HCT116 (cell line): ENCODE results near the gene SETD2. TPM values are rescaled to one million over a fixed set of nuclear protein-coding genes. Genes with fewer than 3 reads are reported as not detected.

Source experiments
- ATAC-seq: fragments of 200-7000 bp; cut with Tn5 transposase; 2 replicates; pipeline ENCODE4 v1.9.1; 2020; ENCODE audit warnings: mild to moderate bottlenecking, moderate library complexity
- BruUV-seq: library from RNA; stranded (reverse); fragments of 400-500 nt; replicated peaks from 2 replicates; lab custom pipeline; 2021; lab: Mats Ljungman, UMichigan
- CTCF ChIA-PET: fragments of 300-600 bp; sonication (Branson Sonifier 250); formaldehyde crosslinking; loops from one replicate; lab custom pipeline; 2021; ENCODE audit warnings: antibody characterized with exemption; lab: Charles Lee
- POLR2A ChIA-PET: fragments of 300-600, 350-600 bp; sonication (Branson Sonifier 250); formaldehyde crosslinking; loops from one replicate; lab custom pipeline; 2021; ENCODE audit warnings: antibody characterized with exemption; lab: Charles Lee
- RAD21 ChIA-PET, 2 experiments: fragments of 300-600 bp; sonication (Branson Sonifier 250); formaldehyde crosslinking; loops; one replicate each; lab custom pipeline; 2023; ENCODE audit warnings: low total read pairs in 2 of 2; ENCODE audit not compliant: uncharacterized antibody in 2 of 2, unreplicated experiment in 2 of 2, low non-redundant PET in 1 of 2; lab: Charles Lee
- DNase-seq: peaks from one replicate; pipeline ENCODE4 v3.0.0-alpha.2; 2010; ENCODE audit warnings: low read depth, low spot score
- H2AFZ ChIP-seq: fragments of 200-600 bp; shearing (Covaris generic), sonication (generic); 2 replicates; pipeline ENCODE4 v1.6.1; 2017; ENCODE audit warnings: low read depth, mixed run types, mixed read lengths, antibody characterized with exemption, low read length; ENCODE audit not compliant: poor library complexity, severe bottlenecking
- H3K27ac ChIP-seq: 2 replicates; pipeline ENCODE4 v1.5.1; 2012; ENCODE audit warnings: low read depth, low read length
- H3K27me3 ChIP-seq: fragments of 200-600 bp; sonication (generic); 2 replicates; pipeline ENCODE4 v1.6.1; 2016; ENCODE audit warnings: mixed run types, low read length, mixed read lengths; ENCODE audit not compliant: insufficient read depth
- H3K36me3 ChIP-seq, 2 experiments: fragments of 200-500 bp in 1 of 2; fragments of 200-600 bp in 1 of 2; sonication (Bioruptor generic) in 1 of 2; sonication (generic) in 1 of 2; 2 replicates each; pipeline versions ENCODE4 v1.5.1 to v1.6.1; 2014 to 2016; ENCODE audit warnings: low read length in 2 of 2, inconsistent platforms in 1 of 2, mixed read lengths in 1 of 2, mixed run types in 1 of 2; ENCODE audit not compliant: insufficient read depth in 2 of 2, control insufficient read depth in 1 of 2
- H3K4me1 ChIP-seq, 2 experiments: fragments of 200-600 bp in 1 of 2; sonication (generic) in 1 of 2; 2 replicates each; pipeline versions ENCODE4 v1.5.1 to v1.6.1; 2012 to 2017; ENCODE audit warnings: low read length in 2 of 2, inconsistent platforms in 1 of 2, mild to moderate bottlenecking in 1 of 2, mixed read lengths in 1 of 2, mixed run types in 1 of 2, moderate library complexity in 1 of 2; ENCODE audit not compliant: insufficient read depth in 2 of 2, control insufficient read depth in 1 of 2
- H3K4me2 ChIP-seq: fragments of 200-600 bp; sonication (generic); 2 replicates; pipeline ENCODE4 v1.6.1; 2017; ENCODE audit warnings: mixed run types, low read length, mixed read lengths
- H3K4me3 ChIP-seq, 2 experiments: fragments of 200-600 bp in 1 of 2; sonication (generic) in 1 of 2; replicated peaks in 1 of 2; 2 replicates each; pipeline ENCODE4 v1.5.1; 2011 to 2016; ENCODE audit warnings: low read length in 2 of 2, control low read depth in 1 of 2, low read depth in 1 of 2, mild to moderate bottlenecking in 1 of 2, mixed read lengths in 1 of 2, mixed run types in 1 of 2
- H3K79me2 ChIP-seq: fragments of 200-600 bp; sonication (generic); 2 replicates; pipeline ENCODE4 v1.6.1; 2017; ENCODE audit warnings: mild to moderate bottlenecking, mixed run types, low read length, moderate library complexity, mixed read lengths; ENCODE audit not compliant: insufficient read depth
- H3K9ac ChIP-seq: fragments of 200-600 bp; sonication (generic); 2 replicates; pipeline ENCODE4 v1.6.1; 2016; ENCODE audit warnings: low read length, mixed read lengths
- H3K9me2 ChIP-seq: fragments of 200-600 bp; sonication (generic), shearing (Covaris generic); 2 replicates; pipeline ENCODE4 v1.6.1; 2017; ENCODE audit warnings: mixed run types, mild to moderate bottlenecking, moderate library complexity; ENCODE audit not compliant: insufficient read depth
- H3K9me3 ChIP-seq, 2 experiments: fragments of 200-500 bp in 1 of 2; fragments of 200-600 bp in 1 of 2; sonication (Bioruptor generic) in 1 of 2; sonication (generic) in 1 of 2; 2 replicates each; pipeline ENCODE4 v1.6.1; 2014 to 2017; ENCODE audit warnings: low read length in 2 of 2, mixed read lengths in 2 of 2, inconsistent platforms in 1 of 2, low read depth in 1 of 2, mild to moderate bottlenecking in 1 of 2, mixed run types in 1 of 2, moderate library complexity in 1 of 2; ENCODE audit not compliant: control insufficient read depth in 1 of 2, insufficient read depth in 1 of 2
- H4K20me1 ChIP-seq: fragments of 200-600 bp; sonication (generic), shearing (Covaris generic); 2 replicates; pipeline ENCODE4 v1.6.1; 2017; ENCODE audit warnings: mixed run types, mild to moderate bottlenecking, moderate library complexity; ENCODE audit not compliant: insufficient read depth
- ATF3 ChIP-seq: IDR thresholded peaks from 2 replicates; pipeline ENCODE4 v1.6.1; 2012
- CBX3 ChIP-seq: IDR thresholded peaks from 2 replicates; pipeline ENCODE4 v1.6.1; 2012; ENCODE audit warnings: low read depth
- EGR1 ChIP-seq: IDR thresholded peaks from 2 replicates; pipeline ENCODE4 v1.6.1; 2012; ENCODE audit warnings: low read depth
- EZH2 ChIP-seq: fragments of 200-600 bp; sonication (generic); IDR thresholded peaks from 2 replicates; pipeline ENCODE4 v1.6.1; 2017; ENCODE audit warnings: antibody characterized with exemption, mixed run types
- FOSL1 ChIP-seq: IDR thresholded peaks from 2 replicates; pipeline ENCODE4 v1.6.1; 2012; ENCODE audit warnings: low read depth
- POLR2A ChIP-seq: IDR thresholded peaks from 2 replicates; pipeline ENCODE4 v1.7.0; 2011; ENCODE audit warnings: borderline replicate concordance; ENCODE audit not compliant: insufficient read depth, insufficient read length; ENCODE audit errors: extremely low read depth
- POLR2AphosphoS5 ChIP-seq: IDR thresholded peaks from 2 replicates; pipeline ENCODE4 v1.6.1; 2011; ENCODE audit warnings: mild to moderate bottlenecking, low read depth, low read length, moderate library complexity
- REST ChIP-seq: IDR thresholded peaks from 2 replicates; pipeline ENCODE4 v1.6.1; 2012; ENCODE audit warnings: low read depth
- SIN3A ChIP-seq: IDR thresholded peaks from 2 replicates; pipeline ENCODE4 v1.6.1; 2012; ENCODE audit warnings: low read depth
- SP1 ChIP-seq: IDR thresholded peaks from 2 replicates; pipeline ENCODE4 v1.6.1; 2012; ENCODE audit warnings: low read depth
- SRF ChIP-seq: IDR thresholded peaks from 2 replicates; pipeline ENCODE4 v1.6.1; 2012; ENCODE audit warnings: low read depth
- TCF7L2 ChIP-seq: IDR thresholded peaks from 2 replicates; pipeline ENCODE4 v1.7.0; 2011; ENCODE audit warnings: borderline replicate concordance, inconsistent platforms; ENCODE audit not compliant: insufficient read depth, insufficient read length; ENCODE audit errors: extremely low read depth
- ZBTB33 ChIP-seq: IDR thresholded peaks from 2 replicates; pipeline ENCODE4 v1.6.1; 2011; ENCODE audit warnings: mild to moderate bottlenecking, low read length, moderate library complexity; ENCODE audit not compliant: insufficient replicate concordance; ENCODE audit errors: extremely low read depth
- ZFX ChIP-seq: fragments of 450-650 bp; IDR thresholded peaks from 2 replicates; pipeline ENCODE4 v1.6.1; 2017
- ZNF274 ChIP-seq: fragments of 200-500 bp; sonication (Bioruptor generic); IDR thresholded peaks from 2 replicates; pipeline ENCODE4 v1.6.1; 2014; ENCODE audit warnings: mild to moderate bottlenecking, low read depth, low read length, inconsistent platforms
- intact Hi-C: fragments of 100-400 bp; cut with micrococcal nuclease; formaldehyde crosslinking; loops from 2 replicates; pipeline ENCODE4 v1.10.0; 2022
- total RNA-seq: library from RNA; stranded (reverse); gene quantifications from one replicate; pipeline ENCODE4 v1.2.1, GENCODE V29; 2021; ENCODE audit not compliant: unreplicated experiment

SETD2 gene
- total RNA-seq, 1 experiment from 2014 or later = 33.0 TPM

- ChIA-PET POLR2A (no interaction called here), CTCF (no interaction called here), RAD21 (no interaction called here)
- no peaks in the 10 kb centered on the region for H3K9me3 ChIP-seq
- peaks cover 9 to 11% of the 10 kb centered on the region in 2 experiments; a peak in 3 of 4 replicates for H3K36me3 ChIP-seq
- no peak for TF ChIP-seq EGR1
- TF ChIP-seq POLR2AphosphoS5 = no peak
- no peak for TF ChIP-seq ZBTB33
- no peak overlapping the region for H3K9ac ChIP-seq
- H3K4me3 ChIP-seq = no peak overlapping the region
- no TSS peak for BruUV-seq
- intact Hi-C loops = no loop called here
- no peaks in the 10 kb centered on the region for H3K4me1 ChIP-seq
- ATAC-seq = no peak; the same call in 1 of the 2 replicates
- no peaks in the 10 kb centered on the region for H3K27me3 ChIP-seq
- no peaks in the 10 kb centered on the region for H3K9me2 ChIP-seq
- H3K4me2 ChIP-seq = no peak overlapping the region
- no peaks in the 10 kb centered on the region for H4K20me1 ChIP-seq
- H3K79me2 ChIP-seq = no peaks in the 10 kb centered on the region; the same call in 1 of the 2 replicates
- no peak for DNase-seq
- no peak overlapping the region for H3K27ac ChIP-seq
- no peak overlapping the region for H2AFZ ChIP-seq
These were observed 50.1 kb downstream of the SETD2 start for GRCh38 chr3:47113669-47114365.

- intact Hi-C loops = no loop called here
- RAD21 ChIA-PET = no interaction called here
These were observed 50.9 kb downstream of the SETD2 start for GRCh38 chr3:47112997-47113396.

More at GRCh38 chr3:47112997-47113396, 50.9 kb downstream of the SETD2 start:
- Histone ChIP-seq H2AFZ (no peak overlapping the region), H3K27ac (no peak overlapping the region), H3K79me2 (no peaks in the 10 kb centered on the region; the same call in 1 of the 2 replicates), H3K4me3 (no peak overlapping the region), H3K9me3 (no peaks in the 10 kb centered on the region), H3K4me2 (no peak overlapping the region), H3K9ac (no peak overlapping the region), H3K9me2 (no peaks in the 10 kb centered on the region), H4K20me1 (no peaks in the 10 kb centered on the region), H3K36me3 (peaks cover 9 to 11% of the 10 kb centered on the region in 2 experiments; a peak in 3 of 4 replicates), H3K4me1 (no peaks in the 10 kb centered on the region), H3K27me3 (no peaks in the 10 kb centered on the region)
- no peak for TF ChIP-seq ATF3
- TF ChIP-seq TCF7L2 = no peak
- TF ChIP-seq POLR2A = no peak
- no peak for TF ChIP-seq EGR1
- no peak for TF ChIP-seq SRF
- no peak for TF ChIP-seq SP1
- no peak for TF ChIP-seq SIN3A
- no peak for TF ChIP-seq ZFX
- TF ChIP-seq REST = no peak
- TF ChIP-seq CBX3 = no peak
- TF ChIP-seq EZH2 = no peak
- no peak for TF ChIP-seq FOSL1
- no peak for TF ChIP-seq ZNF274
- DNase-seq (no peak), ATAC-seq (no peak)
- no TSS peak for BruUV-seq
- ChIA-PET POLR2A (no interaction called here), CTCF (no interaction called here)
